Thoracic aorta (tissue), 2 donors: ENCODE data around the gene NKAPL. TPM values are rescaled to one million over a fixed set of nuclear protein-coding genes. Genes with fewer than 3 reads are reported as not detected.

Experiments used
- total RNA-seq, 2 donors: library from RNA; depleted of rRNA; stranded (reverse); fragments of >200 nt; gene quantifications; one replicate each; pipeline versions ENCODE4 v1.1.0 to v1.2.3, GENCODE V29; 2016

NKAPL gene
- total RNA-seq, 2 donors from 2014 or later: 0.49 to 1.1 TPM

Other genes with a start within 250 kb of the NKAPL start
- under 1 TPM in 1 of 2 donors, not detected in 1; 0.56 TPM for gene ZNF165, start 178.7 kb upstream of the NKAPL start, total RNA-seq
- gene ZSCAN16, start 134.7 kb upstream of the NKAPL start, total RNA-seq: 1 to 10 TPM in 1 of 2 donors, under 1 TPM in 1; 0.81 to 2.5 TPM
- gene ZKSCAN8, start 117.4 kb upstream of the NKAPL start, total RNA-seq: 10 to 100 TPM; 19.2 to 36.2 TPM
- 10 to 100 TPM; 11.6 to 29.0 TPM for gene ZSCAN9, start 34.0 kb upstream of the NKAPL start, total RNA-seq
- 1 to 10 TPM; 2.3 to 2.4 TPM for gene ZKSCAN4, start 7.0 kb upstream of the NKAPL start, total RNA-seq
- gene ZSCAN26, start 7.8 kb downstream of the NKAPL start, total RNA-seq: 10 to 100 TPM; 25.7 to 45.0 TPM
- gene PGBD1, start 22.3 kb downstream of the NKAPL start, total RNA-seq: 1 to 10 TPM; 7.3 to 8.3 TPM
- 10 to 100 TPM in 1 of 2 donors, 1 to 10 TPM in 1; 4.2 to 15.4 TPM for gene ZSCAN31, start 76.9 kb downstream of the NKAPL start, total RNA-seq
- 1 to 10 TPM; 3.4 to 4.5 TPM for gene ZKSCAN3, start 90.7 kb downstream of the NKAPL start, total RNA-seq
- 1 to 10 TPM; 1.6 to 4.3 TPM for gene ZSCAN12, start 140.4 kb downstream of the NKAPL start, total RNA-seq
- gene ZSCAN23, start 184.2 kb downstream of the NKAPL start, total RNA-seq: 1 to 10 TPM; 1.6 to 1.9 TPM